Lower leg skin (tissue), 3 donors: ENCODE data around the gene LUZP1.

Experiments used
- CTCF ChIP-seq, 3 donors: fragments of 450-650 bp; IDR thresholded peaks; one replicate each; pipeline ENCODE4 v1.5.1; 2016; ENCODE audit warnings: antibody characterized with exemption in 3 of 3, mild to moderate bottlenecking in 3 of 3, moderate library complexity in 2 of 3
- POLR2A ChIP-seq, 2 donors: fragments of 450-650 bp; IDR thresholded peaks; one replicate each; pipeline ENCODE4 v1.6.1; 2016 to 2017; ENCODE audit warnings: antibody characterized with exemption in 2 of 2, mild to moderate bottlenecking in 1 of 2, moderate library complexity in 1 of 2

- TF ChIP-seq CTCF (IDR thresholded peaks at IDR 0.05): no peak
- no peak for TF ChIP-seq POLR2A (IDR thresholded peaks at IDR 0.05)
Observed at GRCh38 chr1:23174426-23175110, 5.9 kb upstream of the LUZP1 start.
